Kidney capillary endothelial cell (primary cell): Measurements from ENCODE around the gene CLSTN1.
"Not testable (repeated sequence)": the region's sequence is repeated elsewhere in the genome, so short reads cannot be mapped to it uniquely, and the experiment has no call there.

ENCODE experiments used
- DNase-seq: peaks from one replicate; pipeline ENCODE4 v3.0.0-alpha.2; 2018; ENCODE audit warnings: low spot score

CLSTN1 gene

DNA sequence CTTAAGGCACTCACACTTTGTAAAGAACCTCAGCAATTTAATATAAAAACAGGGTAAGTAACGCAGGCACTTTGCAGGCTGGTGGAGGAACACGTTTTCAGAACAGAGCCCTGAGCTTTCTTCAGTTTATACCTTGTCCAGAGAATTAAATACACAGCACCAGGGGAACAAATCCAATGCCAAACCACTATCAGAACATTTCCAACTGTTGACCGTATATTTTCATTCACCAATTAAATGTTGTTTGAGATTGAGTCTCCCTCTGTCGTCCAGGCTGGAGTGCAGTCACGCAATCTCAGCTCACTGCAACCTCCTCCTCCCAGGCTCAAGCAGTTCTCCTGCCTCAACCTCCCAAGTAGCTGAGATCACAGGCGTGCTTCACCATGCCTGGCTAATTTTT, 29.7 kb downstream of the CLSTN1 start:
- DNase-seq = no peak

DNA sequence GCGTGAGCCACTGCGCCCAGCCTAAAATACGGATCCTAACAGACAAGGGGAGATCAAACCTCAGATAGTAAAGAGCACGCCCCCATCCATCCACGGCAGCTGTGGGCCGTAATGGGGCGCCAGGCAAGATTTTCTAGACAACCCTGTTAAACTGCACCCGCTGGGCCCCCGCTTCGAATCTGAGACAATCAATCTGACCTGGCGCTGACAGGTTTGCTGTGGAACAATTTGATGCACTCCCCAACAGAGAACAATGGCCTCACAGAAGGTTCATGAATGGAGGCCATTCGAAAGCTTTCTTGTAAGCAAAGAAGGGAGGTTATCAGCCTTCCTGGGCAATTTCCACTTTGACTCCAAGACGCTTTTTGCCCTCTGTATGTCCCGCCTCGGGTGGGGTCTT, 30.5 kb downstream of the CLSTN1 start:
- no peak for DNase-seq

DNA sequence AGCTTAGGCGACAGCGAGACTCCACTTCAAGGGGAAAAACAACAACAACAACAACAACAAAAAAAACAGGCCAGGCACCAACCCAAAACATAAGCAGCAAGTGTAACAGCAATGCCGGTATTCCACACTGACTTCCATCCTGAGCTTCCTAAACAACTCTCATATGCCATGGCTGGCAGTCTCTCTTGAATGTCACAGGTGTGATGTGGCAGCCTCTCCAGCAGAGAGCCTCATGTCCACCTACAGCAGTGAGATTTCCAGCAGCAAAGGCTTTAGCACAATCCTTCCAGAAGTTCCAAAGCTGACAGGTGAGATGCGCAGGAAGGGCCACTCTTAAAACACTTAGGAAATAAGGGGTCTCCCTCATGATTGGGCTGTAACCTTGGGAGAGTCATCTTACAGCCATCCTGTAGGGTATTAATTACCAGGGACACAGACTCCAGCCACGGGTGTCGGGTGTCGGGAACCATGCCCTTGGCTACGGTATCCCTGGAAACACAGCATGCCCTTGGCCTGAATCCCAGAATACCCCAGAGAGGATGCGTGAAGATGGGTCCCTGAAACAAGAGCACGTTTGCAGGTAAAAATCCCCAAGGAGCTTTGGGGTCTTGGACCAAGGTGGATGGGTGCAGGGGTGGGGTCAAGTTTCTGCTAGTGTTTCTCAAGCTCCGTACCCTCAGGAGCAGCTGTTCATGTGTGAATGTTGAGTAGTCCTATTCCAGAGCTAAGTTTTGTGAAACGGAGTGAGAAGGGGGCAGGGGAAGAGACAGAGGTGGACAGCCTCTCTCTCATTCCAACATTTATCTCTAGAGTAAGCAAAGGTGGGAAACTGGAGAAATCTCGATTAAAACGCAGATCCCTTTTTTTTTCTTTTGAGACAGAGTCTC, 31.4 kb downstream of the CLSTN1 start:
- no peak for DNase-seq

DNA sequence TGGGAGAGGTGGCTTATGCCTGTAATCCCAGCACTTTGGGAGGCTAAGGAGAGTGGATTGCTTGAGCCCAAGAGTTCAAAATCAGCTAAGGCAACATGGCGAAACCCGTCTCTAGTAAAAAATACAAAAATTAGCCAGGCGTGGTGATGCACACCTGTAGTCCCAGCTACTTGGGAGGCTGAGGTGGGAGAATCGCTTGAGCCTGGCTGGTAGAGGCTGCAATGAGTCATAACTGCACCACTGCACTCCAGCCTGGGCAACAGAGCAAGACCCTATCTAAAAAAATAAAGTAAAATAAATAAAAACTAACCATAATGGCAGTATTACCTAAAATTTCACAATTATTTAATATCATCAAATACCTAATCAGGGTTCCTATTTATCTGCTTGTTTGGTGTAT, 34.1 kb downstream of the CLSTN1 start:
- DNase-seq = not testable (repeated sequence)

DNA sequence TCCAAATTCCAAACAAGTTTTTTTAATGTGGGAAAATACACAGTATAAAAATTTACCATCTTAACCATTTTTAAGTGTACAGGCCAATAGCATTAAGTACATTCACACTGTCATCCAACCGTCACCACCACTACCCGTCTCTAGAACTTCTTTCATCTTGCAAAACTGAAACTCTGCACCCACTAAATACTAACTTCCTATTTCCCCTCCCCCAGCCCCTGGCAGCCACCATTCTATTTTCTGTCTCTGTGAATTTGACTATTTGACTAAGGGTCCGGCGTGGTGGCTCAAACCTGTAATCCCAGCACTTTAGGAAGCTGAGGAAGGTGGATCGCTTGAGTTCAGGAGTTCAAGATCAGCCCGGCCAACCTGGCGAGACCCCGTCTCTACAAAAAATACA, 36.1 kb downstream of the CLSTN1 start:
- DNase-seq = no peak

DNA sequence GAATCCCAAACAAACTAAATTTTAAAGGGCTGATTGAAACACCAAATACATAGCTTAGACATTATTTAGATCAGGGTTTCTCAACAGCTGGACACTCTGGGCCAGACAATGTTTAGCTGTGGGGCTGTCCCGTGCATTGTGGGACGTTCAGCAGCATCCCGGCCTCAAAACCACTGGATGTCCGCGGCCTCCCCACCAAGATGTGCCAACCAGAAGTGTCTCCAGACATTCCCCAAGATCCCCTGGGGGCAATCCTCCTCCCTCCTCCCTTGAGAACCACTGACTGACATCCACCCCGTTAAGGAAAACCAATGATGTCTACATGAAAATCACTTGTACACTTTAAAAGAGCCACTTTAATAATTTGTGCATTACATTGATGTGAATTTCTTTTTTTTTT, 38.4 kb downstream of the CLSTN1 start:
- no peak for DNase-seq

DNA sequence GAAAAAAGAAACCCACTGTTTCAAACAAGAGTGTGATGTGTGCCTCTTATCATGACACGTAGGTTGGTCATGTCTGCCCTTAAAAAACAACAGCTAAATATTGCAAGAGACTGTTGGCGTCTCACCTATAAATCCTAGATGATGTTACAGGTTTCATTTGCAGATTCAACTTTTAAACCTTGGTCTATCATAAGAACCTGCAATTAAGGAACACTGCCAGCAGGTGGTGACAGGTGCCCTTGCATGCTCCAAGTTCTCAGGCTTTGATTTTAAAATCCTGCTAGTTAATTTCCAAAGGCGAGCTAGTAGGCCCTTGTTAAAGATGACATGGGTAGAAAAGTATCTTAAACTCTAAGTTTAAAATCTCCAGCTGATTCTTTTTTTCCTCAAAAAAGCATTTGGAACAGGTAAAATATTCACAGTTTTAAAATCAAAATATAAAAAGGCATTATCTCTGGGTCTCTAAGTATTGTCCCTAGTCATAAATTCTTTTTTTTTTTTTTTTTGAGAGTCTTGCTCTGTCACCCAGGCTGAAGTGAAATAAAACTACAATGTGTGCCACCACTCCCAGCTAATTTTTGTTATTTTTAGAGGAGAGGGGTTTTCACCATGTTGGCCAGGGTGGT, 39.1 kb downstream of the CLSTN1 start:
- peak; percentile 43 for DNase-seq

DNA sequence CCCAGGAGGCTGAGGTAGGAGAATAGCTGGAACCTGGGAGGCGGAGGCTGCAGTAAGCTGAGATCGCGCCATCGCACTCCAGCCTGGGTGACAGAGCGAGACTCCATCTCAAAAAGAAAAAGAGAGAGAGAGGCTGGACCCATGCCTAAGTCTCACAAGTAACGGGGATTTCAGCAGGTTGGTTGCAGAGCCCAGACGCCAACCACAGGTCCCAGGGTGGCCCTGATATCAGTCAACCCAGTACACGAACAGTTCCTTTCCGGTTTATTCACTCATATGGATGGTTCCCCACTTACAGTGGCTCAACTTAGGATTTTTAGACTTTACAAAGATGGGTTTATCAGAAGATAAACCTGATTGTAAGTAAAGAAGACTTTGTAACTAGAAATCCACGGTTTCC, 40.9 kb downstream of the CLSTN1 start:
- DNase-seq = no peak

DNA sequence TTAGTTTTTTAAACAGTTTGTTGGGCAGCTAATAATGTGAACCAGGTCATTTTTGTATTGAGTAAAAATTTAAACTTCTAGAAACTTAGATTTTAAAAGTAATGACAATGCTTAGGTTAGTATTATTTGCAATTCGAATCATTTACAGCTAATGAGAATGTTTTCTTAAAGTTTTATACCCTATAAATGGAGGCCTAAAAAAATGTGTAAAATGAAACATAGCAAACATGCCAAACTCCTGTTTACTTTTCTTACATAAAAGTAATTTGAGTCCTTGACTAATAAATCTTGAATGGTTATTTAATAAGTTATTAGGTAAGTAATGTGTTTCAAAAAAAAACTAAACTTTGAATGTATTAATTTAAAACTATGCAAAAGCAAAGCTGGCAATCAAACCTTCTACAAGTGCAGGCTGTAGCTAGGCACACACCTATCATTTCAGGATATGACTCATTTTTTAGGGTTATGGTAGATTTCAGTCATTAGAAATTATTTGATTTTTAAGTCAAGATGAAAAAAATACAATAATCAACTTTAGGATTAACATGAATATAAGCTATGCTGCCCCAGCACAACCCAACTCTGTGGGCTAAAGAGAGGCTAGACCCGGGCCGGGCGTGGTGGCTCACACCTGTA, 41.5 kb downstream of the CLSTN1 start:
- peak; percentile 4 for DNase-seq

DNA sequence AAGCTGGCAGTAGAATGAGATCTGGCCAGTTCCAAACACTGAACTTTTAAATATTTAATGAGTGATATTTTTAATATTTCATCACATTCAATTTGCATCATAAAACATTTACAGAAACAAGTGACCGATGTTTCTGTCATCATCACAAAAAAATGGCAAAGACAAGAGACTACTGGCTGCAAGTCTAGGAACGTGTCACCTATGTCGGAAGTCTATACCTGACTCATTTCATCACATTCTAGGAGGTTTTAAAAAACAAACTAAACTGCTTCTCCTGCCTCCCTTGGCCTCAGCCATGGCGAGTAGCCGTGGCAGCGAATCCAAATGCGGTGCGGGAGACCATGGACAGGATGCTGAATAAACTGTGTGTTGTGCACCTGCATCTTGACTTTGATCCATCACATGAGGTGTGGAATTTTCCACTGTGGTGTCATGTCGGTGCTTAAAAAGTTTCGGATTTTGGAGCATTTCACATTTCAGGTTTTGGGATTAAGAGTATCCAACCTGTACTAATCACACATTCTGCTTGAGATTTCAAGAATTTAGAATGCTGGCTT, 43.1 kb downstream of the CLSTN1 start:
- DNase-seq = no peak

DNA sequence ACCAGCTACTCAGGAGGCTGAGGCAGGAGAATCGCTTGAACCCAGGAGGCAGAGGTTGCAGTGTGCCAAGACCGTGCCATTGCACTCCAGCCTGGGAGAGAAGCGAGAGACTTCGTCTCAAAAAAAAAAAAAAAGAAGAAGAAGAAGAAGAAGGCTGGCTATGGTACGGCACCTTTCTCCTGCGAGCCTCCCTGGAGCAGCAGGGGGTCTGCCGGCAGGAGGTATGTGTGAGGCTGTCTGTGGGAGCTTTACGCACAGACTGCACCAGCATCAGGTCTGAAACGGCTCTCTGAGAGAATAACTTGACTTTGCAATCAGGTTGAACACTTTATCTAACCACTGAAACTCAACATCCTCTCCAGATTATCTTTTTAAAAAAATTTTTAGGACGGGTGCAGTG, 44.9 kb downstream of the CLSTN1 start:
- no peak for DNase-seq

DNA sequence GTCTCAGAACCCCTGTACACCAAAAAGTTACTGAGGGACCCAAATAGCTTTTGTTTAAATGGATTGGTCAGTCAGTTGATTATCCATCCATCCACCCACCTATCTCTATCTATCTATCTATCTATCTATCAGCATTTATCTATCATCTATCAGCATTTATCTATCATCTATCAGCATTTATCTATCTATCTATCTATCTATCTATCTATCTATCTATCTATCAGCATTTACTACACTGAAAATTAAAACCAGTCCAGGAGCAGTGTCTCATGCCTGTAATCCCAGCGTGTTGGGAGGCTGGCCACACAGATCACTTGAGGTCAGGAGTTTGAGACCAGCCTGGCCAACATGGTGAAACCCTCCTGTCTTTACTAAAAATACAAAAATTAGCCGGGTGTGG, 47.1 kb downstream of the CLSTN1 start:
- DNase-seq = no peak

DNA sequence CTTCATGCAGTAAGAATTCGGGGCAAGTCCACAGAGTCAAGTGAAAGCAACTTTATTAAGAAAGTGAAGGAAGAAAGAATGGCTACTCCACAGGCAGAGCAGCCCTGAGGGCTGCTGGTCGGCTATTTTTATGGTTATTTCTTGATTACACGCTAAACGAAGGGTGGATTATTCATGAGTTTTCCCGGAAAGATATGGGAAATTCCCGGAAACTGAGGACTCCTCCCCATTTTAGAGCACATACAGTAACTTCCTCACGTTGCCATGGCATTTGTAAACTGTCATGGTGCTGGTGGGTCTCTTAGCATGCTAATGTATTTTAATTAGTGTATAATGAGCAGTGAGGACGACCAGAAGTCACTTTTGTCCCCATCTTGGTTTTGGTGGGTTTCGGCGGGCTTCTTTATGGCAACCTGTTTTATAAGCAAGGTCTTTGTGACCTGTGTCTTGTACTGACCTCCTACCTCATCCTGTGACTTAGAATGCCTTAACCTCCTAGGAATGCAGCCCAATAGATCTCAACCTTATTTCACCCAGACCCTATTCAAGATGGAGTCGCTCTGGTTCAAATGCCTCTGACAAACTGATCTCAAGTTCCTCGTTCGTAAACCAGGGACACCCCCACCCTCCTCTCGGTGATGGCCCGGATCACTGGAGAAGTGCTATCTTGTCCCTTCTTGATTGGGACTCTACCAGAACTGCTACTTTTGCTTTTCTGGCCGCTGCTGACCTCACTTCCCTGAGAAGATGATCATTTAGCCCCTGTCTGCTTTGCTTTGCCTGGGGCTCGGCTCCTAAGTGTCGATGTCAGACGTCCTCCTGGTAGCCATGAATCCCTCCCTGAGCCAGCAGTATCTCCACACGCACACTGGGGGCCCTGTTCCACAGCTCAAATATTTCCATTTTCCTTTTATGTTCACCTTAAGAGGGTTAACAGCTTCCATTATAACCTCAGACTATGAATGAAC, 48.8 kb downstream of the CLSTN1 start:
- no peak for DNase-seq

DNA sequence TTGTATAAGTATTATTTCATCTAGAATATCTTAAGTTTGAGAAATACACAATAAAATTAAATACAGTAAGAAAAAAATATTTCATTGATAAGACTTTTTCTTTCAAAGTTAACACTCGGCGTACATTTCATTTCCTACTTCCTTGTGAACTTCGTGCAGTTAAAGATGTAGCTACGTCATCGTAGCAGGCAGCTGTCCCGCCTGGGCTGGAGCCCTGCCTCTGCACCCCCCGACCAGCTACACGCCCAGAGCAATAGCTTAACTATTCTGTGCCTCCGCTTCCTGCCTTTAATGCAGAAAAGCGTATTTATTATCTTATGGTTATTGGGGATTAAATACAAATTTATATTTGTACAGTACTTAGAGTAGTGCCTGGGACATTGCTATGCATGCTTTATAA, 53.5 kb downstream of the CLSTN1 start:
- DNase-seq = no peak

DNA sequence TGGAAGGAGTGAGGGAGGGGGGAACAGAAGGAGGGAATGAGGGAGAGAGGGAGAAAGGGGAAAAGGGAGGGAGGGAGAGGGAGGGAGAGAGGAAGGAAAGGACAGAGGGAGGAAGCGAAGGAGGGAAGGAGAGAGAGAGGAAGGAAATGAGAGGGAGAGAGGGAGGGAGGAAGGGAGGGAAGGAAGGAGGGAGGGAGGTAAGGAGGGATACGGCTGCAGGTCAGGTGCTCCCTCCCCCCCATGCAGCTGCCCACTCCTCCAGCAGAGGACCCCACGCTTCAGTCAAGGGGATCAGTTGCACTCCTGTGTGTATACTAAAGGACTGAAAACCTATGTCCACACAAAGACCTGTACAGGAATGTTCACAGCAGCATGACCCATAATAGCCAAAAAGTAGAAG, 54.8 kb downstream of the CLSTN1 start:
- DNase-seq = no peak

DNA sequence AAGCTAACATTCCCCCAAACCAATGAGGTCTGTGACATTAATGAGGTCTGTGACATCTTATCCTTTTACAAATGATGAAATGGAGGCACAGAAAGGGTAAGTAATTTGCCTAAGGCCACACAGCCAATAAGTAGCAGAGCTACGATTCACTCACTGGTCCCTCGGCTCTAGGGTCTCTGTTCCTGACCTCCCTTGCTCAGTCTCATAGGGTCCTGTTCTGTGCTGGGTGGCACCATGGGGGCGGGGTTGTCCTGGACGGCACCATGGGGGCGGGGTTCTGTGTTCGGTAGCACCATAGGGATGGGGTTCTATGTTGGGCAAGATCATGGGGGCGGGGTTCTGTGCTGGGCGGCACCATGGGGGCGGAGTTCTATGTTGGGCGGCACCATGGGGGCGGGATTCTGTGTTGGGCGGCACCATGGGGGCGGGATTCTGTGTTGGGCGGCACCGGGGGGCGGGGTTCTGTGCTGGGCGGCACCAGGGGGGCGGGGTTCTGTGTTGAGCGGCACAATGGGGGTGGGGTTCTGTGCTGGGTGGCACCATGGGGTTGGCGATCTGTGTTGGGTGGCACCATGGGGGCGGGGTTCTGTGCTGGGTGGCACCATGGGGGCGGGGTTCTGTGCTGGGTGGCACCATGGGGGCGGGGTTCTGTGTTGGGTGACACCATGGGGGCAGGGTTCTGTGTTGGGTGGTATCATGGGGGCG, 55.6 kb downstream of the CLSTN1 start:
- no peak for DNase-seq

DNA sequence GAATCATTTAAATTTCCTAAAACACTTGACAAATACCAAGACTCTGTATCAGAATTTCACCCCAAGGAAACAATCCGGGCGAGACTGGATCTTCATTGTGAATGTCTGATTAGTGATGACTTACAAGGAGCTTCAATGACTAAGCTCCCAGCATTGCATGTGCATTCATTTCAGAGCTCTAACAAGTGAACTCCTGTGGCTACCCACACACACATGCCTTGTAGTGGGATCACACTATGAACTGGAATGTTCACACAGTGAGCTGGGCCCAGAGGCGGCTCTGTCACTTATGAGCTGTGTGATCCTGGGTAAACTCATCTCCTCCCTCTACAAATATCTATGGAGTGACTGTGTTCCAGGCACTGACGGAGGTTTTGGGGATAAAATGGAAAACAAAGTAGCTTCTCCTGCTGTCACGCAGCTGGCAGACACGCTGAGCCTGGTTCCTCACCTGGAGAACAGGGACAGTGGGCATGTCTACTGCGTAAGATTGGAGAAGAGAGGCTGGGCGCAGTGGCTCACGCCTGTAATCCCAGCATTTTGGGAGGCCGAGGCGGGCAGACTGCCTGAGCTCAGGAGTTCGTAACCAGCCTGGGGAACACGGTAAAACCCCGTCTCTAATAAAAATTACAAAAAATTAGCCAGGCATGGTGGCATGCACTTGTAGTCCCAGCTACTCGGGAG, 56.9 kb downstream of the CLSTN1 start:
- DNase-seq = peak; percentile 77

DNA sequence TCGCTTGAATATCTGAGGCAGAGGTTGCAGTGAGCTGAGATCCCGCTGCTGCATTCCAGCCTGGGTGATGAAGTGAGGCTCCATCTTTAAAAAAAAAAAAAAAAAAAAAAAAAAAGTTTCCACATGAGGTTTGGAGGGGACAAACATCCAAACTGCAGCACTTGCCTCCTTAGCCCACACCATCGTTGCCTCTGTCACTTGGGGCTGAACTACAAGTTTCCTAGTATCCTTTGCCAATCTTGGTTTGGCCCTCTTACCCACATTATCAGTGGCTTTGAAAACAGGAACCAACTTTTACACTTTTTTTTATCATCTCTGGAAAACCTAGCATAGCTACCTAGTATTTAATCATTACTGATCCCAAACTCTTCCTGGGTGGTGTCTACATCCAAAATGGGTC, 59.2 kb downstream of the CLSTN1 start:
- no peak for DNase-seq

DNA sequence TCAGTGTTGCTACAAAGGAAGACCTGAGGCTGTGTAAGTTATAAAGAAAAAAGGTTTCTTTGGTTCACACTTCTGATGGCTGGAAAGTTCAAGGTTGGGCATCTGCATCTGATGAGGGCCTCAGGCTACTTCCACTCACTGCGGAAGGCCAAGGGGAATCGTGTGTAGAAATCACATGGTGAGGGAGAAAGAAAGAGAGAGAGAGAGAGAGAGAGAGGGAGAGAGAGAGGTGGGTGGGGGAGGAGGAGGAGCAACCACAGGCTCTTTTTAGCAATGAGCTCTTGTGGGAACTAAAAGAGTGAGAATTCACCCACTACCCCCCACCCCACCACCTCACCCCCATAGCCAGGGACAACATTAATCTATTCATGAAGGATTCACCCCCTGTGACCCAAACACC, 59.9 kb downstream of the CLSTN1 start:
- no peak for DNase-seq

DNA sequence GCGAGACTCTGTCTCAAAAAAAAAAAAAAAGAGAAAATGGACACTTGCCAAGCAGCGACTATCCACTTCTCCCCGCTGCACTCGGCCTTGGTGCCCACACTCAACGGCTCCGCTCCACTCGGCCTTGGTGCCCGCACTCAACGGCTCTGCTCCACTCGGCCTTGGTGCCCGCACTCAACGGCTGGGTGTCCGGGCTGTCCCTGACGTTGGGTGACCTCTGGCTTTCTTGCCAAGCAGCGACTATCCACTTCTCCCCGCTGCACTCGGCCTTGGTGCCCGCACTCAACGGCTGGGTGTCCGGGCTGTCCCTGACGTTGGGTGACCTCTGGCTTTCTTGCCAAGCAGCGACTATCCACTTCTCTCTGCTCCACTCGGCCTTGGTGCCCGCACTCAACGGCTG, 61.3 kb downstream of the CLSTN1 start:
- not testable (repeated sequence) for DNase-seq

DNA sequence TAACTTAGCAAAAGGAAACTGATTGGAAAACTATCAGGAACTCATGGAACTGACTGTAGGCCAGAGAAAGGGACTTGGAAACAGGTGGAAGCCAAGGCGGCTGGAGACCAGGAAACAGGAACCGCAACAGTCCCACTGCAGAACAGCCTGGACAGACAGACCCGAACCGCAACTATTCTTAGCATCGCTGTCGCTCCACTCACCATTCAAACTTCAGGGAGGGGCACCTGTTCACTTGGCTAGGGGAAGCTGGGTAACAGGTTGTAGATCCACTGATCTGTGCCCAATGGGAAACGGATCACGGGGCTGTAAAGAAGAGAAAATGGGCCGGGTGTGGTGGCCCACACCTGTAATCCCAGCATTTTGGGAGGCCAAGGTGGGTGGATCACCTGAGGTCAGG, 61.9 kb downstream of the CLSTN1 start:
- no peak for DNase-seq
